C4-2B (cell line): ENCODE measurements around the gene TAPT1.

Source experiments
- H3K27ac ChIP-seq: fragments of 450-650 bp; 2 replicates; pipeline ENCODE4 v1.5.1; 2017
- ZFX ChIP-seq: fragments of 450-650 bp; IDR thresholded peaks from 2 replicates; pipeline ENCODE4 v1.6.1; 2017
- TF ChIP-seq, protein P1 (sequence below): fragments of 450-650 bp; conservative IDR thresholded peaks from 2 replicates; pipeline ENCODE4 v1.5.1; 2017; ENCODE audit warnings: mild to moderate bottlenecking

The TAPT1 gene

DNA sequence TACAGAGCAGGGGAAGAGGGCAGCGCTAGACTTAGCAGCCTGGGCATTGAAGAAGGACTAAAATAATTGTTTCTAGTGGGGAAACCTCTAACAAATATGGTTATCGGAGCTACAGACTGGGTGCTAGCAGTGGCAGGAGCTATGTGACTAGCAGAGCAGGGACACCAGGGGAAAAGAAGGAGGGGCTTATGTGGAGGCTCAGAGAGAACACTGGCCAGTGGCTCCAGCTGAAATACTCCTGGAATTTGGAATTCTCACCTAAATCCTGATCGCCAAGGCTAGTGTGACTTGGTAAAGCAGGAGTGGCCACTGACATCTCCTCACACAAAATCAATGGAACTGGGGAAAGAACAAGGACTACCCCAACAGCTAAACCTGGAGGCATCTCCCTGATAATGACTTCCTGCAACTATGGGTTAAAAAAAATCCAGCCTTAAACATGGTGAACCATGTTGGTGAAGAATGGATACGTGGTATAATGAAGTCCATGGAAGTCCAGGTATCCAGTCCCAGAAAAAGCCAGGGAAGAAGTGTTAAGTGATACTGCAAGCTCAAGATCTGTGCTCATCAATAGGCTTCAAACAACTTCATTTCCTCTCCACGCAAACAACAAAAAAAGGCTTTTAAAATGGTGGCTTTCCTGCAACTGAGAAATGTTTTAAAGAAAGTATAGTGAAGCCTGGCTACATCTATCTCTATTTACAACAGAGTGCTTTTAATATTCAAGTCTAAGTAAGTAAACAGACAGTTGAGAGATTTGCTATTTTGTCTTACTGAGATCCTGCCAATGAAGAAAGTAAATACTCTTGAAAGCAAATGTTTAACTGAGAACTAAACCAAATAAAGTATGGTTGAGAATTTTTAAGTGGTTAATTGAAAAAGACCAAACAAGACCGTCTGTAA is 1.8 kb downstream of the TAPT1 start:
- H3K27ac ChIP-seq, result no peak overlapping the region
- no peak for TF ChIP-seq ZFX
- TF ChIP-seq, protein P1, sequence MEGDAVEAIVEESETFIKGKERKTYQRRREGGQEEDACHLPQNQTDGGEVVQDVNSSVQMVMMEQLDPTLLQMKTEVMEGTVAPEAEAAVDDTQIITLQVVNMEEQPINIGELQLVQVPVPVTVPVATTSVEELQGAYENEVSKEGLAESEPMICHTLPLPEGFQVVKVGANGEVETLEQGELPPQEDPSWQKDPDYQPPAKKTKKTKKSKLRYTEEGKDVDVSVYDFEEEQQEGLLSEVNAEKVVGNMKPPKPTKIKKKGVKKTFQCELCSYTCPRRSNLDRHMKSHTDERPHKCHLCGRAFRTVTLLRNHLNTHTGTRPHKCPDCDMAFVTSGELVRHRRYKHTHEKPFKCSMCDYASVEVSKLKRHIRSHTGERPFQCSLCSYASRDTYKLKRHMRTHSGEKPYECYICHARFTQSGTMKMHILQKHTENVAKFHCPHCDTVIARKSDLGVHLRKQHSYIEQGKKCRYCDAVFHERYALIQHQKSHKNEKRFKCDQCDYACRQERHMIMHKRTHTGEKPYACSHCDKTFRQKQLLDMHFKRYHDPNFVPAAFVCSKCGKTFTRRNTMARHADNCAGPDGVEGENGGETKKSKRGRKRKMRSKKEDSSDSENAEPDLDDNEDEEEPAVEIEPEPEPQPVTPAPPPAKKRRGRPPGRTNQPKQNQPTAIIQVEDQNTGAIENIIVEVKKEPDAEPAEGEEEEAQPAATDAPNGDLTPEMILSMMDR, result no peak

DNA sequence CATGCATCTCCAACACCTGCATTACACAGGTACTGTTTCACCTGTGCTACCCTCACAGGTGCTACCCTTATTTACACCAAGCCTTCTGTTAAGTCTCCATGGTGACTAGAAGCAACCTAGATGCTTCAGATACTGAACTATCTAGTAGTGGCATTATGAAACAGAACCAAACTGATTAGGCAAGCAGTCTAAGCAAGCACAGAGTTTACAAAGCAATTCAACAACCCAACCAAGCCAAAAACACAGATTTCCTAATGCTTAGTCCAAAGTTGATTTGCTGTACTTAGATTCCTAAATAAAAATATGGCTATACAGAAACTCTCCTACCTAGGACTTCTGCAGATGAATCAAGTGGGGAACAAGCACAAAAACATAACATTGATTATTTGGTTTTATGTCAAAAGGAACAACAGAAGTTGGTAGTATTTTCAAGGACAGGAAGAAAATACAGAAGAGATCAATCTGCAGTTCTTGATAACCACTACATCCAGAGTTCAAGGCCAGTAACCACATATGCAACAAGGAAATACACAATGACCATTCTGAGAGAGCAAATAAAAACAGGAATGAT is 3.2 kb downstream of the TAPT1 start:
- TF ChIP-seq, protein P1, result no peak
- TF ChIP-seq ZFX, result no peak
- no peak overlapping the region for H3K27ac ChIP-seq

DNA sequence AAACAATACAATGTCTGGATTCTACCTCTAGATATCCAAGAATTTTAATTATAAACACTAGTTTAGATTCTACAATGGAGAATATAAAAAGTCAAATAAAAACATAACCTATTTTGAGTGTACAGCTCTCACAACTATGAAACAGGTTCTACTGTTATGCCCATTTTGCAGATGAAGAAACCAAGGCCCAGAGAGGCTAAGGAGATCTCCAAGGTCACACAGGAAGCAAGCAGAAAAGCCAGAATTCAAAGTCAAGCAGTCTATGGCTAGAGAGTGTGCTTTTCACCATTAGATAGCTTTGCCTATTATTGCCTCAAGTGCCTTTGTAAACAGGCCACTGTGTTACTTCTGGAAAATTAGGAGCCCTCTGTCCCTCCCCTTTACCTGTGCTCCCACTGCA is 7.3 kb downstream of the TAPT1 start:
- no peak for TF ChIP-seq ZFX
- TF ChIP-seq, protein P1, result no peak
- H3K27ac ChIP-seq, result no peak overlapping the region

DNA sequence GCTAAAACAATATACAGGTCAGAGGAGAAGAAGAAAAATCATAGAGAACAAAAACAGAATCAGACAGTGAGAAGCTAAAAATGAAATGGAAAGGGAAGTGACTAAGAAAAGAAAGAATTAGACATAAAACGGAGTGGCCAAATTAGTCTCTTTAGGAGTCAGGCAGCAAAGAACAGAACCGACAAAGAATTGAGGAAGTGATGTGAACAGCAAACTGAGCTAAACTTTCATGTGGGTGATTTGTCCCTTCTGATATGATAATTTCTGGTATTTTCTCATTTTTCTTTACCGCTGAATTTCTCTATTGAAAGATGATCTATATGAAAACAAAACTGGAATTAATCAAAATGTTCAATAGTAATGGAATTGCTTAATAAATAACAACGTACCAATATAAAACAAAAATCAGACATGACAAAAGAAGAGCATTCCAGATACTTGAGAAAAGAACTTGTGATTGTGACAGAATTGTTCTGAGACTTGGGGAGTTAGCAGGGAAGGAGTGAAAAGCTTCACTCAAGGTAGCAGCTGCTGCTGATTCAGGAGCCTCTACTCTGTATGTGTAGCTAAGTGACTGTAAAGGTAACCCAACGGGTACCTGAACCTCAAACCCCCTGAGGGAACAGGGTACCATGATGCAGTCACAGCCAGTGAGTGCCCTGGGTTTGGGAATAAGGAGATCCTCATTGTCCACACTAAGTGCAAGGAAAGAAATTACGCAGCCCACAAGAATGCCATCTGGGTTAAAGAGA is 8.8 kb downstream of the TAPT1 start:
- no peak for TF ChIP-seq ZFX
- TF ChIP-seq, protein P1, result no peak

DNA sequence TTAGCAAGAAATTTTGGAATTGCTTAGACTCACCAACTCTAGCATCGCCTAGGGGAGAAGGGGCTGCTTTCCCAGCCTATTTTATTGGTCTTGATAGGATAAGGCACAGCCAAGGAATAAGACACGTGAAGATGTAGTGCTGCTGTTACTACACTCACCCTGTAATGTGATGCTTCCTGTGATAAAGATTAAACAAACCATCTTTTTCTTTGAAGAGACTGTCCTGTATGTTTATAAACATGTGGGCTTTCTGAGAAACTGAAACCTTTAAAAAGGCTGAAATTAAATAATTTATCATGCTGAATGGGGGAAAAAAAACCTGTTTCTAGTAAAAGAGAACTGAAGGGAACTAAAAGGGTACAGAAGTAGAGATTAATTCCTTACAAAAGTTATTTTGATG is 13.2 kb downstream of the TAPT1 start:
- TF ChIP-seq ZFX, result no peak
- H3K27ac ChIP-seq, result no peak overlapping the region

More for the DNA sequence above, 8.8 kb downstream of the TAPT1 start:
- H3K27ac ChIP-seq, result no peak overlapping the region

DNA sequence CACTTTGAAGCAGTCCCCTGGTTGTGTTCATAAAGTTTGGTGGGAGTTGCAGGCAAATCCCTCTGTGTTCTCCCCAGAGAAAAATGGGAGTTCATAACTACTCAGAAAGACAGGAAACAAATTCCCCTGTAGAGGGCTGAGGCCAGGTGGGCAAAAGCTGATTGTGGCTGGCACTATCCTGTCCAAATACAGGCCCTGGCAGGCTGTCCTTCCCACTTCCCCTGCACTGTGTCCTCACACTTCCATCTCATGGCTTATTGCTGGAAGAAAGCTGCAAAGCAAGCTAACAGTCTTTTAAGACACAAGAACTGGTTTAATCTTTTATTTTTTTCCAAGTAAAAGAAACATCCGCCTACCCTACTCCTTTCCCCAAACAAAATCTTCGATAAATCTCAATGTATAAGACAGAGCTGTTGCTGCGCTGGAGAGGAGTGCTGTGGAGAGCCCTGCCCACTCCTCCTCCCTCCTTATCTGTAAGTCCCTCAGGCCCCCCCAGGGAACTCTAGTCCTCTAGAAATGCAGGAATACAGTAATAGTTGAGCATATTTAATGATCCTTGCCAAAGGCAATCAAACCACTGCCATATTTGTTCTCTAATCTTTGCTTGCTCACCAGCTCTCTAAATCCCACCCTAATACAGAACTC is 14.0 kb downstream of the TAPT1 start:
- H3K27ac ChIP-seq, result no peak overlapping the region

DNA sequence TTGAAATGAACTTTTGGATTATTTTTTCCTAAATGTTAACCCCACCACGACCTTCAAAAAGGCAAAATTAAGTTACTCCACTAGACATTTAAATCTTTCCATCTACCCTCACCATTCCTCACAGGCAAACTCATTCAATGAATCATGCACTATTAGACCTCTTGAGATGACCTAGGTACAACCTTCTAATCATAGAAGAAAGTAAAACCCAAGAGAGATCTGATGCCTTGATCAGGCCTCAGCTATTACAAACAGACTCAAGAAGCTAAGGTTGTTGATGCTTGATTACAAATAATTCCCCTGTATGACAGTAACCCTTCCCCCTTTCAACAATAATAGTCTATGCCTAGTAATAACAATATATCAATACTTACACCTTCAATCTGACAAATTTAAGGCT is 18.9 kb downstream of the TAPT1 start:
- H3K27ac ChIP-seq, result no peak overlapping the region
- no peak for TF ChIP-seq ZFX
- TF ChIP-seq, protein P1, result no peak

More for the DNA sequence above, 14.0 kb downstream of the TAPT1 start:
- no peak for TF ChIP-seq ZFX
- TF ChIP-seq, protein P1, result no peak
